Spleen (tissue), 7 donors: ENCODE results near the gene TYRP1.

Experiments
- CTCF ChIP-seq, 11 experiments: fragments of 200-600 bp in 7 of 11; fragments of 450-650 bp in 4 of 11; sonication (generic) in 4 of 11; IDR thresholded peaks in 8 of 11; conservative IDR thresholded peaks in 3 of 11; 1 replicate in 7 of 11; 2 replicates in 4 of 11; pipeline versions ENCODE4 v1.4.0 to v1.8.0; 2016 to 2021; ENCODE audit warnings: antibody characterized with exemption in 11 of 11, inconsistent platforms in 4 of 11, mild to moderate bottlenecking in 1 of 11
- POLR2A ChIP-seq, 3 donors: fragments of 450-650 bp; IDR thresholded peaks; one replicate each; pipeline ENCODE4 v1.5.1; 2017; ENCODE audit warnings: antibody characterized with exemption in 3 of 3, mild to moderate bottlenecking in 1 of 3
- POLR2AphosphoS5 ChIP-seq, 3 donors: sonication (generic); formaldehyde crosslinking; IDR thresholded peaks; one replicate each; pipeline ENCODE4 v1.5.1; 2017; ENCODE audit warnings: antibody characterized with exemption in 3 of 3
- donor health status: DM: no; HTN: no; CAD: no; lungs with moderate emphysema.
- donor health status: DM: no; HTN: no; CAD: no.
- donor health status: DM: no; HTN: no; CAD: no.

- TF ChIP-seq POLR2A (IDR thresholded peaks at IDR 0.05) (no peak), CTCF (IDR thresholded peaks at IDR 0.05 in 8 of 11, conservative IDR thresholded peaks at IDR 0.05 in 3 of 11) (no peak), POLR2AphosphoS5 (IDR thresholded peaks at IDR 0.05) (no peak)
Observed at GRCh38 chr9:12708562-12709298, 15.5 kb downstream of the TYRP1 start.
